ENCODE data around the gene RBM3. TPM values are rescaled to one million over a fixed set of nuclear protein-coding genes. Genes with fewer than 3 reads are reported as not detected.
A peak's percentile ranks its signal among the peaks of the same experiment; 100 is the strongest.

Gene RBM3
- total RNA-seq (2021; fragmentation: NEBNext Ultra II Directional; extraction: Animal tissue kit (Norgen Biotek cat#: 25700)) (159 and 164 TPM in 2 replicates), polyA plus RNA-seq (2011; rRNA removed) (73.2 and 99.6 TPM in 2 replicates), polyA minus RNA-seq (2011; rRNA and poly(A)+ RNA removed) (154 and 219 TPM in 2 replicates)
- polyA plus RNA-seq (2011; cell fraction: cytosol; rRNA removed), result 135 TPM
- 70.3 TPM for polyA plus RNA-seq (2011; cell fraction: nucleus; rRNA removed)
- 170 to 257 TPM (median 204 TPM) in 4 replicates for polyA plus RNA-seq (2012, experiment 1 of 2)
- 98.3 TPM for polyA plus RNA-seq (2012, experiment 2 of 2)
- polyA plus RNA-seq (2013, experiment 1 of 2), result 150 TPM
- 137 TPM for polyA plus RNA-seq (2013, experiment 2 of 2)
- 80.5 TPM for polyA minus RNA-seq (2011; cell fraction: cytosol; rRNA and poly(A)+ RNA removed)
- polyA minus RNA-seq (2011; cell fraction: nucleus; rRNA and poly(A)+ RNA removed), result 130 TPM
- long read RNA-seq, experiment 1, transcript RBM3-203 (7 exons, 2,162 nt), result major isoform, 41 of 171 reads
- long read RNA-seq, experiment 1, transcript RBM3-206 (3 exons, 947 nt), result minor isoform, 5 of 171 reads
- long read RNA-seq, experiment 1, transcript RBM3-202 (6 exons, 1,130 nt), result minor isoform, 9 of 171 reads
- long read RNA-seq, experiment 1, partial matches to known transcripts, result 108 of 171 reads
- long read RNA-seq, experiment 1, other reads (novel, unspliced or antisense), result 3 of 171 reads
- long read RNA-seq, experiment 2, transcript RBM3-203 (7 exons, 2,162 nt), result major isoform, 80 of 107 reads
- long read RNA-seq, experiment 2, partial matches to known transcripts, result 15 of 107 reads
- long read RNA-seq, experiment 2, other reads (novel, unspliced or antisense), result 8 of 107 reads

- H2AFZ ChIP-seq (ENCODE audit: low read length), result peak within 1 kb of the TSS; percentile 81; the same call in 1 of the 2 replicates
- 2% methylated on average over 38 of the region's 71 CpGs; no CpG with 5 or more reads in 1 of the 2 experiments for WGBS, 2 experiments (ENCODE audit: extremely low coverage in 1 of 2, insufficient coverage in 1 of 2, insufficient read length in 1 of 2, insufficient replicate concordance in 2 of 2, low coverage in 1 of 2, low lambda C conversion rate in 2 of 2, missing lambda C conversion rate in 1 of 2)
- no peak for TF ChIP-seq SRF (IDR thresholded peaks at IDR 0.05; ENCODE audit: low read depth, low read length)
- TF ChIP-seq SIRT6 (IDR thresholded peaks at IDR 0.05; ENCODE audit: low read length), result no peak
- peak; percentile 46 for TF ChIP-seq NRF1 (IDR thresholded peaks at IDR 0.05; ENCODE audit: low read depth, low read length)
- no peak for TF ChIP-seq GTF2F1 (IDR thresholded peaks at IDR 0.05; ENCODE audit: borderline replicate concordance, low read depth, low read length)
- no peak for TF ChIP-seq BRCA1 (IDR thresholded peaks at IDR 0.05; ENCODE audit: low read depth, low read length)
- peak; percentile 86 for TF ChIP-seq TAF1 (IDR thresholded peaks at IDR 0.05; ENCODE audit: low read depth, low read length)
- peak; percentile 44; the same call in 1 of the 2 replicates for TF ChIP-seq CHD1 (IDR thresholded peaks at IDR 0.05; ENCODE audit: low read depth, low read length)
- TF ChIP-seq JUN (IDR thresholded peaks at IDR 0.05; ENCODE audit: low read depth, low read length), result no peak
These were observed at the start of gene RBM3 for GRCh38 chrX:48574270-48575266. RBM3 (plus strand) TSS chrX:48574484; CDS start chrX:48575181, 697 bp downstream.

More at GRCh38 chrX:48574270-48575266, at the start of gene RBM3:
- Histone ChIP-seq H3K56ac (replicated peaks; ENCODE audit: insufficient read length, low read depth, low read length) (peak within 1 kb of the TSS; percentile 90), H2BK5ac (ENCODE audit: low read depth, low read length) (peak within 1 kb of the TSS; percentile 94), H3K9ac (replicated peaks in 1 of 4; ENCODE audit: extremely low read depth in 1 of 4, low read depth in 3 of 4, low read length in 3 of 4) (peak within 1 kb of the TSS; percentile 85 to 99 (median 97)), H4K91ac (replicated peaks; ENCODE audit: insufficient read length, low read length) (peak within 1 kb of the TSS; percentile 98), H2BK15ac (ENCODE audit: low read length) (no peak within 1 kb of the TSS), H3K4me2 (ENCODE audit: insufficient read depth in 1 of 2, low read depth in 2 of 2, low read length in 2 of 2) (peak within 1 kb of the TSS; percentile 72 to 80), H3K79me2 (ENCODE audit: control insufficient read depth in 1 of 2, insufficient read depth in 2 of 2, low read length in 2 of 2) (peaks cover 0 to 17% of the 10 kb centered on the region in 2 experiments; a peak in 2 of 4 replicates), H3K36me3 (ENCODE audit: control insufficient read depth in 2 of 4, insufficient read depth in 4 of 4, low read length in 3 of 4) (peaks cover 16 to 39% (median 27%) of the 10 kb centered on the region in 4 experiments), H3K4me1 (replicated peaks in 1 of 4; ENCODE audit: control insufficient read depth in 3 of 4, insufficient read depth in 4 of 4, low read length in 3 of 4) (peaks cover 0 to 5% (median 0%) of the 10 kb centered on the region in 4 experiments; a peak in 5 of 7 replicates), H3K23me2 (ENCODE audit: low read depth, low read length) (peaks cover 4% of the 10 kb centered on the region; the same call in 1 of the 2 replicates), H2BK12ac (ENCODE audit: low read depth, low read length) (no peak within 1 kb of the TSS), H3K79me1 (ENCODE audit: low read depth, low read length) (peaks cover 7% of the 10 kb centered on the region), H4K8ac (ENCODE audit: extremely low read depth, insufficient read depth, low read length) (peak within 1 kb of the TSS; percentile 99), H3K27ac (ENCODE audit: low read depth, low read length) (peak within 1 kb of the TSS; percentile 98), H2BK120ac (replicated peaks; ENCODE audit: low read depth, low read length) (peak within 1 kb of the TSS; percentile 43), H3K4me3 (ENCODE audit: extremely low read depth in 1 of 4, insufficient read depth in 2 of 4, low read depth in 3 of 4, low read length in 4 of 4) (peak within 1 kb of the TSS; percentile 75 to 96 (median 84)), H3K18ac (ENCODE audit: extremely low read depth, low read length) (peak within 1 kb of the TSS; percentile 88), H3K14ac (ENCODE audit: insufficient read length) (no peak within 1 kb of the TSS), H2BK20ac (ENCODE audit: low read length) (no peak within 1 kb of the TSS), H3K9me3 (ENCODE audit: insufficient read depth in 2 of 2, low read depth in 1 of 2, low read length in 1 of 2) (no peaks in the 10 kb centered on the region), H3K27me3 (replicated peaks in 1 of 4; ENCODE audit: control insufficient read depth in 3 of 4, extremely low read depth in 1 of 4, insufficient read depth in 3 of 4, low read length in 3 of 4) (no peaks in the 10 kb centered on the region), H4K20me1 (replicated peaks in 1 of 2; ENCODE audit: control insufficient read depth in 1 of 2, insufficient read depth in 2 of 2, low read length in 2 of 2) (no peaks in the 10 kb centered on the region), H3K23ac (ENCODE audit: insufficient read length) (no peak within 1 kb of the TSS), H3K4ac (replicated peaks; ENCODE audit: insufficient read length, low read depth, low read length) (peak within 1 kb of the TSS; percentile 99), H2AK5ac (ENCODE audit: low read depth, low read length) (peak within 1 kb of the TSS; percentile 93), H4K5ac (ENCODE audit: insufficient read length, low read depth, low read length) (peak within 1 kb of the TSS; percentile 86)
- ChIA-PET CTCF (ENCODE audit: partially characterized antibody) (no interaction called here), POLR2A (ENCODE audit: partially characterized antibody) (interaction anchor here (0.7 to 2.9 kb wide), 24 partner anchors 9 to 137 kb away, joined by 3 to 22 read pairs (median 4); partner anchors contain the start of genes EBP, TBC1D25 and WDR13)
- FAIRE-seq (no peak), DNase-seq (ENCODE audit: low read depth in 1 of 2, low spot score in 2 of 2) (peak; percentile 71 to 77)
